Panc1 (cell line): ENCODE measurements around the gene COMMD7. TPM values are rescaled to one million over a fixed set of nuclear protein-coding genes. Genes with fewer than 3 reads are reported as not detected.

Experiments used
- ATAC-seq: fragments of 200-7000 bp; cut with Tn5 transposase; 2 replicates; pipeline ENCODE4 v1.9.1; 2020; ENCODE audit warnings: mild to moderate bottlenecking, moderate library complexity
- BruUV-seq: library from RNA; stranded (reverse); fragments of 400-500 nt; replicated peaks from 2 replicates; lab custom pipeline; 2021; lab: Mats Ljungman, UMichigan
- CTCF ChIA-PET: fragments of 300-600 bp; sonication (Branson Sonifier 250); formaldehyde crosslinking; loops from one replicate; lab custom pipeline; 2022; ENCODE audit warnings: antibody characterized with exemption; lab: Charles Lee
- POLR2A ChIA-PET: fragments of 300-600 bp; sonication (Branson Sonifier 250); formaldehyde crosslinking; loops from one replicate; lab custom pipeline; 2022; ENCODE audit warnings: antibody characterized with exemption; lab: Charles Lee
- DNase-seq: peaks from one replicate; pipeline ENCODE4 v3.0.0-alpha.2; 2010; ENCODE audit warnings: low read depth, low spot score
- H3K27ac ChIP-seq: 2 replicates; pipeline ENCODE4 v1.5.1; 2011; ENCODE audit warnings: mild to moderate bottlenecking, low read length, inconsistent platforms
- H3K27me3 ChIP-seq: fragments of 200-500 bp; sonication (Bioruptor generic); 2 replicates; pipeline ENCODE4 v1.6.0; 2014; ENCODE audit warnings: low read length, inconsistent platforms; ENCODE audit not compliant: control insufficient read depth, insufficient read depth
- H3K36me3 ChIP-seq: fragments of 200-500 bp; sonication (Bioruptor generic); 2 replicates; pipeline ENCODE4 v1.5.1; 2014; ENCODE audit warnings: inconsistent platforms, mild to moderate bottlenecking, low read length, moderate library complexity; ENCODE audit not compliant: control insufficient read depth, insufficient read depth
- H3K4me1 ChIP-seq: 2 replicates; pipeline ENCODE4 v1.5.1; 2011; ENCODE audit warnings: inconsistent platforms, mild to moderate bottlenecking, low read length, moderate library complexity; ENCODE audit not compliant: control insufficient read depth, insufficient read depth
- H3K4me3 ChIP-seq, 2 experiments: 2 replicates each; pipeline ENCODE4 v1.5.1; 2011 to 2012; ENCODE audit warnings: low read depth in 2 of 2, low read length in 2 of 2, mild to moderate bottlenecking in 2 of 2, inconsistent platforms in 1 of 2, moderate library complexity in 1 of 2
- H3K9me3 ChIP-seq: fragments of 200-500 bp; sonication (Bioruptor generic); 2 replicates; pipeline ENCODE4 v1.5.1; 2014; ENCODE audit warnings: low read depth, mild to moderate bottlenecking, inconsistent platforms, low read length, moderate library complexity; ENCODE audit not compliant: control insufficient read depth, insufficient read depth
- POLR2AphosphoS5 ChIP-seq: IDR thresholded peaks from 2 replicates; pipeline ENCODE4 v1.6.1; 2012; ENCODE audit warnings: mild to moderate bottlenecking, low read depth, low read length, moderate library complexity
- SIN3A ChIP-seq: IDR thresholded peaks from 2 replicates; pipeline ENCODE4 v1.6.1; 2012; ENCODE audit warnings: low read depth, mild to moderate bottlenecking, low read length, moderate library complexity, borderline replicate concordance; ENCODE audit not compliant: insufficient read depth
- TCF7L2 ChIP-seq: IDR thresholded peaks from 2 replicates; pipeline ENCODE4 v1.6.1; 2011; ENCODE audit warnings: mild to moderate bottlenecking, low read depth, low read length, inconsistent platforms
- in situ Hi-C: cut with HindIII; loops from 2 replicates; pipeline ENCODE4 v1.10.0; 2016; ENCODE audit warnings: low sequenced_read_pairs, low pct_unique_long_range_greater_than_20kb
- intact Hi-C: fragments of 100-400 bp; cut with micrococcal nuclease; formaldehyde crosslinking; loops from one replicate; pipeline ENCODE4 v1.10.0; 2022; ENCODE audit not compliant: unreplicated experiment
- total RNA-seq: library from RNA; stranded (reverse); gene quantifications from one replicate; pipeline ENCODE4 v1.2.1, GENCODE V29; 2021; ENCODE audit not compliant: unreplicated experiment
- TF ChIP-seq, protein P1 (sequence below): fragments of 450-650 bp; IDR thresholded peaks from 2 replicates; pipeline ENCODE4 v1.5.1; 2017; ENCODE audit warnings: mild to moderate bottlenecking
- TF ChIP-seq, protein P2 (sequence below), 2 experiments: IDR thresholded peaks; 2 replicates each; pipeline ENCODE4 v1.6.1; 2011 to 2012; ENCODE audit warnings: low read depth in 2 of 2, control low read depth in 1 of 2, low read length in 1 of 2, mild to moderate bottlenecking in 1 of 2, moderate library complexity in 1 of 2; ENCODE audit not compliant: insufficient read depth in 1 of 2

Gene COMMD7
- total RNA-seq, 1 experiment from 2014 or later: 24.8 TPM

GRCh38 chr20:32707691-32708581 lies 35.3 kb downstream of the COMMD7 start:
- no peaks in the 10 kb centered on the region for H3K27me3 ChIP-seq
- TF ChIP-seq, protein P1, sequence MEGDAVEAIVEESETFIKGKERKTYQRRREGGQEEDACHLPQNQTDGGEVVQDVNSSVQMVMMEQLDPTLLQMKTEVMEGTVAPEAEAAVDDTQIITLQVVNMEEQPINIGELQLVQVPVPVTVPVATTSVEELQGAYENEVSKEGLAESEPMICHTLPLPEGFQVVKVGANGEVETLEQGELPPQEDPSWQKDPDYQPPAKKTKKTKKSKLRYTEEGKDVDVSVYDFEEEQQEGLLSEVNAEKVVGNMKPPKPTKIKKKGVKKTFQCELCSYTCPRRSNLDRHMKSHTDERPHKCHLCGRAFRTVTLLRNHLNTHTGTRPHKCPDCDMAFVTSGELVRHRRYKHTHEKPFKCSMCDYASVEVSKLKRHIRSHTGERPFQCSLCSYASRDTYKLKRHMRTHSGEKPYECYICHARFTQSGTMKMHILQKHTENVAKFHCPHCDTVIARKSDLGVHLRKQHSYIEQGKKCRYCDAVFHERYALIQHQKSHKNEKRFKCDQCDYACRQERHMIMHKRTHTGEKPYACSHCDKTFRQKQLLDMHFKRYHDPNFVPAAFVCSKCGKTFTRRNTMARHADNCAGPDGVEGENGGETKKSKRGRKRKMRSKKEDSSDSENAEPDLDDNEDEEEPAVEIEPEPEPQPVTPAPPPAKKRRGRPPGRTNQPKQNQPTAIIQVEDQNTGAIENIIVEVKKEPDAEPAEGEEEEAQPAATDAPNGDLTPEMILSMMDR: no peak
- TF ChIP-seq POLR2AphosphoS5 (no peak), SIN3A (no peak), TCF7L2 (no peak)
- TF ChIP-seq, protein P2, sequence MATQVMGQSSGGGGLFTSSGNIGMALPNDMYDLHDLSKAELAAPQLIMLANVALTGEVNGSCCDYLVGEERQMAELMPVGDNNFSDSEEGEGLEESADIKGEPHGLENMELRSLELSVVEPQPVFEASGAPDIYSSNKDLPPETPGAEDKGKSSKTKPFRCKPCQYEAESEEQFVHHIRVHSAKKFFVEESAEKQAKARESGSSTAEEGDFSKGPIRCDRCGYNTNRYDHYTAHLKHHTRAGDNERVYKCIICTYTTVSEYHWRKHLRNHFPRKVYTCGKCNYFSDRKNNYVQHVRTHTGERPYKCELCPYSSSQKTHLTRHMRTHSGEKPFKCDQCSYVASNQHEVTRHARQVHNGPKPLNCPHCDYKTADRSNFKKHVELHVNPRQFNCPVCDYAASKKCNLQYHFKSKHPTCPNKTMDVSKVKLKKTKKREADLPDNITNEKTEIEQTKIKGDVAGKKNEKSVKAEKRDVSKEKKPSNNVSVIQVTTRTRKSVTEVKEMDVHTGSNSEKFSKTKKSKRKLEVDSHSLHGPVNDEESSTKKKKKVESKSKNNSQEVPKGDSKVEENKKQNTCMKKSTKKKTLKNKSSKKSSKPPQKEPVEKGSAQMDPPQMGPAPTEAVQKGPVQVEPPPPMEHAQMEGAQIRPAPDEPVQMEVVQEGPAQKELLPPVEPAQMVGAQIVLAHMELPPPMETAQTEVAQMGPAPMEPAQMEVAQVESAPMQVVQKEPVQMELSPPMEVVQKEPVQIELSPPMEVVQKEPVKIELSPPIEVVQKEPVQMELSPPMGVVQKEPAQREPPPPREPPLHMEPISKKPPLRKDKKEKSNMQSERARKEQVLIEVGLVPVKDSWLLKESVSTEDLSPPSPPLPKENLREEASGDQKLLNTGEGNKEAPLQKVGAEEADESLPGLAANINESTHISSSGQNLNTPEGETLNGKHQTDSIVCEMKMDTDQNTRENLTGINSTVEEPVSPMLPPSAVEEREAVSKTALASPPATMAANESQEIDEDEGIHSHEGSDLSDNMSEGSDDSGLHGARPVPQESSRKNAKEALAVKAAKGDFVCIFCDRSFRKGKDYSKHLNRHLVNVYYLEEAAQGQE (IDR thresholded peaks at IDR 0.05; ENCODE audit: insufficient read depth in 1 of 2, low read depth in 2 of 2, low read length in 1 of 2): no peak
- no peaks in the 10 kb centered on the region for H3K4me1 ChIP-seq
- ChIA-PET CTCF (no interaction called here), POLR2A (no interaction called here)
- DNase-seq (no peak), ATAC-seq (no peak)
- no peaks in the 10 kb centered on the region for H3K9me3 ChIP-seq
- H3K27ac ChIP-seq: no peak overlapping the region
- H3K4me3 ChIP-seq: no peak overlapping the region
- H3K36me3 ChIP-seq: no peaks in the 10 kb centered on the region
- no TSS peak for BruUV-seq
- intact Hi-C loops: no loop called here
- in situ Hi-C loops: no loop called here

GRCh38 chr20:32706486-32706885 lies 36.8 kb downstream of the COMMD7 start:
- ATAC-seq (no peak), DNase-seq (no peak)
- no TSS peak for BruUV-seq
- intact Hi-C loops: no loop called here
- TF ChIP-seq TCF7L2: no peak
- TF ChIP-seq SIN3A: no peak
- TF ChIP-seq, protein P1: no peak
- TF ChIP-seq, protein P2 (IDR thresholded peaks at IDR 0.05; ENCODE audit: insufficient read depth in 1 of 2, low read depth in 2 of 2, low read length in 1 of 2): no peak
- no peak for TF ChIP-seq POLR2AphosphoS5
- no peaks in the 10 kb centered on the region for H3K9me3 ChIP-seq
- in situ Hi-C loops: no loop called here
- ChIA-PET CTCF (interaction anchor here (0.7 kb wide), 1 partner anchor 9 kb away, joined by 3 read pairs; no protein-coding TSS in a partner anchor), POLR2A (no interaction called here)
- H3K36me3 ChIP-seq: no peaks in the 10 kb centered on the region
- H3K4me3 ChIP-seq: no peak overlapping the region
- no peaks in the 10 kb centered on the region for H3K4me1 ChIP-seq
- no peak overlapping the region for H3K27ac ChIP-seq
- no peaks in the 10 kb centered on the region for H3K27me3 ChIP-seq
